KMS-11 (cell line): Measurements from ENCODE around the gene GALNT5.

Experiments
- H2AFZ ChIP-seq: fragments of 200-600 bp; sonication (generic); 2 replicates; pipeline ENCODE4 v1.6.1; 2016; ENCODE audit warnings: antibody characterized with exemption, mixed run types, low read depth
- H3K27ac ChIP-seq: fragments of 200-600 bp; sonication (generic); 2 replicates; pipeline ENCODE4 v1.6.1; 2016; ENCODE audit warnings: mild to moderate bottlenecking, mixed run types
- H3K27me3 ChIP-seq: fragments of 200-600 bp; sonication (generic); 2 replicates; pipeline ENCODE4 v1.6.1; 2017; ENCODE audit warnings: mild to moderate bottlenecking, low read depth, mixed run types, moderate library complexity; ENCODE audit not compliant: insufficient read depth
- H3K36me3 ChIP-seq: fragments of 200-600 bp; sonication (generic); 2 replicates; pipeline ENCODE4 v1.6.1; 2017; ENCODE audit warnings: mild to moderate bottlenecking, mixed run types; ENCODE audit not compliant: insufficient read depth
- H3K4me1 ChIP-seq: fragments of 200-600 bp; sonication (generic); 2 replicates; pipeline ENCODE4 v1.6.1; 2016; ENCODE audit warnings: mild to moderate bottlenecking, low read depth, mixed run types; ENCODE audit not compliant: poor library complexity, severe bottlenecking
- H3K4me2 ChIP-seq: fragments of 200-600 bp; sonication (generic); 2 replicates; pipeline ENCODE4 v1.7.0; 2016; ENCODE audit warnings: mild to moderate bottlenecking, mixed run types
- H3K4me3 ChIP-seq: fragments of 200-600 bp; sonication (generic); IDR thresholded peaks from 2 replicates; pipeline ENCODE4 v1.6.1; 2017; ENCODE audit warnings: low read depth, low read length, mixed read lengths; ENCODE audit not compliant: insufficient read depth
- H3K79me2 ChIP-seq: fragments of 200-600 bp; sonication (generic); 2 replicates; pipeline ENCODE4 v1.6.1; 2016; ENCODE audit warnings: low read depth, mixed run types; ENCODE audit not compliant: insufficient read depth
- H3K9ac ChIP-seq: fragments of 200-600 bp; sonication (generic); 2 replicates; pipeline ENCODE4 v1.6.1; 2016; ENCODE audit warnings: mild to moderate bottlenecking, mixed run types
- H4K20me1 ChIP-seq: fragments of 200-600 bp; sonication (generic); 2 replicates; pipeline ENCODE4 v1.6.1; 2016; ENCODE audit warnings: mild to moderate bottlenecking, mixed run types; ENCODE audit not compliant: insufficient read depth
- TF ChIP-seq, protein P1 (sequence below): fragments of 200-600 bp; sonication (generic); conservative IDR thresholded peaks from 2 replicates; pipeline ENCODE4 v1.6.1; 2017; ENCODE audit warnings: low read depth, mild to moderate bottlenecking, antibody characterized with exemption, low read length, moderate library complexity, mixed read lengths

The GALNT5 gene

DNA sequence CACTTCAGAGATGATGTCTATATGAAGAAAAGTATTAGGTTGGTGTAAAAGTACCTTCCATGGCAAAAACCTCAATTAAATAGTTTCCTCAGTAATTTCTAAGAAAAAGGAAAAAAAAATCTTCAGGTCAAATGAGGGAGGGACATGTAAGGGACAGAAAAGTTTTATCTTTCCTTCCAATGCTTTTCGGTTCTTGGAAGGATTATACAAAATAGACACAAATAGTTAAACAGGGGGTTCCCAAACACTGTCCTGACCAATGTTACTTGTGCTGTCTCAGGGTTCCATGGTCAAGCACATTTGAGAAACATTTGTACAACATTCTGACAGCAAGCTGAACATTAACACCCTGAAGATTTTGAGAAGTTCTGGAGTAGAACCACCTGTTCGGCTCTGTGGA, 46.1 kb downstream of the GALNT5 start:
- H3K27ac ChIP-seq, result no peak overlapping the region
- H3K79me2 ChIP-seq, result no peaks in the 10 kb centered on the region
- H3K9ac ChIP-seq, result no peak overlapping the region
- H3K4me2 ChIP-seq, result no peak overlapping the region
- H2AFZ ChIP-seq, result no peak overlapping the region
- no peaks in the 10 kb centered on the region for H3K27me3 ChIP-seq
- TF ChIP-seq, protein P1, sequence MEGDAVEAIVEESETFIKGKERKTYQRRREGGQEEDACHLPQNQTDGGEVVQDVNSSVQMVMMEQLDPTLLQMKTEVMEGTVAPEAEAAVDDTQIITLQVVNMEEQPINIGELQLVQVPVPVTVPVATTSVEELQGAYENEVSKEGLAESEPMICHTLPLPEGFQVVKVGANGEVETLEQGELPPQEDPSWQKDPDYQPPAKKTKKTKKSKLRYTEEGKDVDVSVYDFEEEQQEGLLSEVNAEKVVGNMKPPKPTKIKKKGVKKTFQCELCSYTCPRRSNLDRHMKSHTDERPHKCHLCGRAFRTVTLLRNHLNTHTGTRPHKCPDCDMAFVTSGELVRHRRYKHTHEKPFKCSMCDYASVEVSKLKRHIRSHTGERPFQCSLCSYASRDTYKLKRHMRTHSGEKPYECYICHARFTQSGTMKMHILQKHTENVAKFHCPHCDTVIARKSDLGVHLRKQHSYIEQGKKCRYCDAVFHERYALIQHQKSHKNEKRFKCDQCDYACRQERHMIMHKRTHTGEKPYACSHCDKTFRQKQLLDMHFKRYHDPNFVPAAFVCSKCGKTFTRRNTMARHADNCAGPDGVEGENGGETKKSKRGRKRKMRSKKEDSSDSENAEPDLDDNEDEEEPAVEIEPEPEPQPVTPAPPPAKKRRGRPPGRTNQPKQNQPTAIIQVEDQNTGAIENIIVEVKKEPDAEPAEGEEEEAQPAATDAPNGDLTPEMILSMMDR, result no peak
- no peak overlapping the region for H3K4me3 ChIP-seq
- no peaks in the 10 kb centered on the region for H3K36me3 ChIP-seq
- H4K20me1 ChIP-seq, result no peaks in the 10 kb centered on the region
- no peaks in the 10 kb centered on the region for H3K4me1 ChIP-seq

DNA sequence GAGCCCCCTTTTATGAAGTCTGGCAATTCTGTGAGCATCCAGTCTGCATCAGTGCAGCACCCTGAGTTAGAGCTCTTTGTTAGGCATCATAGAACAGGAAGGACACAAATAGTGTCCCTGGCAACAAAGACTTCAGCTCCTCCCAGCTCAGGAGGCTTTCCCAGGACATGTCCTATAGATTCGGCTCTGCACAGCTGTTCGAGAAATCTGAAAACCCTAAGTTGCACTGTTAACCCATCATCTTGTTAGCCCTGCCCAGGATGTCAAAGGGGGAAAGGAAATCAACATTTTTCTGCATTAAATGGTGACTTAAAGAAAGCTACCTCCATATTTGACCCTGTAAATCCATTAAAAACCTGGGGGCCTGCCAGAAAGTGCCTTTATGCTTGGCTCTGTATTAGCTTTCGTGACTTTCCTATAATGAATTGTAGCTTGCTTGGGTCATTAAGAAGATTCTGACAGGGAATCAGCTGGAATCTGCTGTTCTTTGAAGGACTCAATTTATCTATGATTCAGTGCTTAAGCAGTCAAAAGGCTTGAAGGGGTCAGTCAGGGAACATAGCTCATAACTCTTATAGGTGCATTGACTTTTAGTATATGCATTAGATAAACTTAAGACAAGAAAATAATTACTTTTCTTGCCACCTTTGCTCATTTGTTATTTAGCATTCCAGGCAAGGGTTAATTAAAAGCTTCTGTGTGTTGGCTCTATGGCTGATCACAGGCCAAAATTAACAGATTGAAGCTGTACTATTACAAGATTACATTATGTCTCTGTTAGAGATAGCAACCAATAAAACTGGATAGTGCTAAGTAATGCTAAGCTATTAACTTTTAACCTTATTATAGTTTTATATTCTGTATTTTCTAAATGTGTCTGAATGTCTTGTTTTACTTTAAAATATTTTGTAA, 47.6 kb downstream of the GALNT5 start:
- Histone ChIP-seq H3K27ac (no peak overlapping the region), H3K4me3 (no peak overlapping the region), H3K79me2 (no peaks in the 10 kb centered on the region), H3K4me1 (no peaks in the 10 kb centered on the region), H3K27me3 (no peaks in the 10 kb centered on the region), H3K9ac (no peak overlapping the region), H3K36me3 (no peaks in the 10 kb centered on the region), H3K4me2 (no peak overlapping the region), H4K20me1 (no peaks in the 10 kb centered on the region), H2AFZ (no peak overlapping the region)
- TF ChIP-seq, protein P1, result no peak

DNA sequence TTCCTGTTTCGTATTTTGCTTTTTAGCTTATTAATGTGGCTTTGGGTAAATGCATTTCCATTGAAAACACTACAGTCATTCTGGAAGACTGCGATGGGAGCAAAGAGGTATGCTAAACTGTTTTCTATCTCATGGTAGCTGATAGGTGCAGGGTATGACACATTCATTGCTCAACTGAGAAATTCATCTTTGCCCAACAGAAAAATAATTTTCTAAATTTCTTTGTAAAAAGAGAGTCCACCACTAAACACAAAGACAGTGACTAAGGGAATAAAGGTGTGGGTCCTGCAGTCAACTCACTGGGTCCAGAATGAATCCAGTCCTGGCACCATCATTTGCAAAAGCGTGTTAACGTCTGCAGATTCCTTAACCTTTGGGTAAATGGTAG, 48.2 kb downstream of the GALNT5 start:
- H3K4me3 ChIP-seq, result no peak overlapping the region
- H4K20me1 ChIP-seq, result no peaks in the 10 kb centered on the region
- no peaks in the 10 kb centered on the region for H3K27me3 ChIP-seq
- no peak overlapping the region for H3K27ac ChIP-seq
- no peak overlapping the region for H2AFZ ChIP-seq
- no peaks in the 10 kb centered on the region for H3K36me3 ChIP-seq
- no peaks in the 10 kb centered on the region for H3K4me1 ChIP-seq
- TF ChIP-seq, protein P1, result no peak
- H3K9ac ChIP-seq, result no peak overlapping the region
- no peaks in the 10 kb centered on the region for H3K79me2 ChIP-seq
- no peak overlapping the region for H3K4me2 ChIP-seq

DNA sequence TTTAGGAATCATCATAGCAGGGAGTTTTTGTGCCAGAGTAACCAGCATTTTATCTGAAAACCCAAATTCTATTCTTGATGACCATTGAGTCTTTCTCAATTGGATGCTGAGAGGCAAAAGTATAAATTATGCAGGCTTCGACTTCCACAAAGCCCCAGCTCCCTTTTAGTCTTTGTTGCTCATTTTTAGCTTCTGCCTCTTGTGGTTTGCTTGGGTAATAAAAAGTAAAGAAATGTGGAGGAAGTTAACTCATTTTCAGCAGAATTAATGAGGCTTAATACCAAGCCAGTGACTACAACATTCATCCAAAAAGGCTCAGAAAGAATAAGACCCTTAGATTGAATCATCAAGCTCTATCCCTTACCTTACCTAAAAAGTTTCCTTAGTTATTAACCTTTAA, 49.5 kb downstream of the GALNT5 start:
- Histone ChIP-seq H3K79me2 (no peaks in the 10 kb centered on the region), H2AFZ (no peak overlapping the region), H3K4me3 (no peak overlapping the region), H3K9ac (no peak overlapping the region), H3K4me1 (no peaks in the 10 kb centered on the region), H3K27me3 (no peaks in the 10 kb centered on the region), H3K27ac (no peak overlapping the region), H3K36me3 (no peaks in the 10 kb centered on the region), H4K20me1 (no peaks in the 10 kb centered on the region), H3K4me2 (no peak overlapping the region)
- TF ChIP-seq, protein P1, result no peak; the same call in 1 of the 2 replicates
